ENCODE results near the gene SH2D3A. TPM values are rescaled to one million over a fixed set of nuclear protein-coding genes. Genes with fewer than 3 reads are reported as not detected.

SH2D3A gene
- polyA plus RNA-seq, 1 donor (not counting 4 experiments of a cell fraction or from before 2014, with no cell fraction given): 24.9 TPM

DNA sequence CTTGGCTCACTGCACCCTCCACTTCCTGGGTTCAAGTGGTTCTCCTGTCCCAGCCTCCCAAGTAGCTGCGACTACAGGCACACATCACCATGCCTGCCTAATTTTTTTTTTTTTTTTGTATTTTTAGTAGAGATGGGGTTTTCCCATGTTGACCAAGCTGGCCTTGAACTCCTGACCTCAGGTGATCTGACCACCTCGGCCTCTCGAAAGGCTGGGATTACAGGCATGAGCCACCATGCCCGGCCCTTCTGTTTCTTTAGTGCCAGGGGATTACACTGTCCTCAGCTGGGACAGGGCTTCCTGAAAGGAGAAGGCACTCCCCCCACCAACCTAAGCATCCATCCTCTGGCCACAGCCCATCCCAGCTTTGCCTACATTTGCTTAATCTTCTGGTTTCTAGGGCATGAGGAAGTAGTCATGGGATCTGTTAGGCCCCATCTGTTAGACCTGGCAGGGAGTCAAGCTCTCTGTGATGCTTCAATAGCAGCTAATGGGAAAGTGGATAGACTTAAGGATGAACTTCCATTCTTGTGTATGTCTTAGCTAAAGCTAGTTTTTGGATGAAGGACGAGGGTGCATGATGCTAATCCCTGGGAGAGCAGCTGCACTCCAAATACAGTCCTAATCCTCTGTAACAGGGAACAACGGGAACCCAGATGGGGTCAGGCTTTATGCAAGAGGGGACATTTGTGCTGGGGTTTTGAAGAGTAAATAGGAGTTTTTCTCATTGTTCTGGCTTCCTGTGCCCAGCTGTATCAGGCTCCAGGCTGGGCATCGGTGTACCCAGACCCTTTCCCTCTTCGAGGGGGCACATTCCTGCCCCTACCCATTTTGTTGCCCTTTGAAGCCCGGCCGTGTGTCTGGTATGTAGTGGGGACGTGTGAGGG, 7.8 kb upstream of the SH2D3A start:
- TF ChIP-seq, protein P1, sequence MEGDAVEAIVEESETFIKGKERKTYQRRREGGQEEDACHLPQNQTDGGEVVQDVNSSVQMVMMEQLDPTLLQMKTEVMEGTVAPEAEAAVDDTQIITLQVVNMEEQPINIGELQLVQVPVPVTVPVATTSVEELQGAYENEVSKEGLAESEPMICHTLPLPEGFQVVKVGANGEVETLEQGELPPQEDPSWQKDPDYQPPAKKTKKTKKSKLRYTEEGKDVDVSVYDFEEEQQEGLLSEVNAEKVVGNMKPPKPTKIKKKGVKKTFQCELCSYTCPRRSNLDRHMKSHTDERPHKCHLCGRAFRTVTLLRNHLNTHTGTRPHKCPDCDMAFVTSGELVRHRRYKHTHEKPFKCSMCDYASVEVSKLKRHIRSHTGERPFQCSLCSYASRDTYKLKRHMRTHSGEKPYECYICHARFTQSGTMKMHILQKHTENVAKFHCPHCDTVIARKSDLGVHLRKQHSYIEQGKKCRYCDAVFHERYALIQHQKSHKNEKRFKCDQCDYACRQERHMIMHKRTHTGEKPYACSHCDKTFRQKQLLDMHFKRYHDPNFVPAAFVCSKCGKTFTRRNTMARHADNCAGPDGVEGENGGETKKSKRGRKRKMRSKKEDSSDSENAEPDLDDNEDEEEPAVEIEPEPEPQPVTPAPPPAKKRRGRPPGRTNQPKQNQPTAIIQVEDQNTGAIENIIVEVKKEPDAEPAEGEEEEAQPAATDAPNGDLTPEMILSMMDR (optimal IDR thresholded peaks at IDR 0.05 in 1 of 3, IDR thresholded peaks at IDR 0.05 in 1 of 3, conservative IDR thresholded peaks at IDR 0.05 in 1 of 3; ENCODE audit: extremely low read depth in 1 of 3, insufficient read depth in 2 of 3, low read length in 3 of 3): no peak
- TF ChIP-seq EZH2 (IDR thresholded peaks at IDR 0.05; ENCODE audit: low read length): no peak
- no peak for FAIRE-seq

DNA sequence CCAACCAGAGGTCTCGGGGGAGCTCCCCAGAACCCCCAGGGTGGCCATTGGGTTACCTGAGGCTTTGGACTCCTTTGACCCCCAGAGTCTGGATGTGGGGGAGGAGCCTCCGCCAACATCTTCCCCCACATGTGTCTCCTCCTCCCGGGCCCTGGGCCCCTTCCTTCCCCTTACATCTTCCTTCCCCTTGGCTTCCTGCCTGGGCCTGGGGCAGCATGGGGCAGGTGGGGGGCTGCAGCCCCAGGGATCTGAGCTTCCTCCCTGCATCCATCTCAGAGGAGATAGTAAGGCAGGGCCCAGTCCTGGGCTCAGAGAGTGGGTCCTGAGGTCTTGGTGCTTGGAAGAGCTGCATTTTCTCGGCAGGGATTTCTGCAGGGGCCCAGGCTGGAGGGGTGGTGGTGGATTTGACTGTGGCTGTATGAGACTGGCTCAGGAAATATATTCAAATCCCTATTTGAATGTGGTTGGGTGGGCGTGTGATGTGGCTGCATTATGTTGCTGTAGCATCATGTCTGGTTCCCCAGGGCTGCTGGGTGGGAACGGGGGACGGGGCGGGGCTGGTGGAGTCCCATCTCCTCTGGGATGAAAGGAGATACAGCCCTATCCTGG, 6.2 kb upstream of the SH2D3A start:
- H3K4me2 ChIP-seq (ENCODE audit: control insufficient read depth, extremely low read depth, insufficient read depth, low read depth, low read length): no peak overlapping the region
- no peak overlapping the region for H3K4me3 ChIP-seq (ENCODE audit: control insufficient read depth in 2 of 3, extremely low read depth in 1 of 3, insufficient read depth in 2 of 3, low read depth in 1 of 3, low read length in 3 of 3)
- dilution Hi-C loops (cut with MboI; ENCODE audit: extremely low pct_ligation_motif_present, low sequenced_read_pairs): no loop called here
- H3K9ac ChIP-seq (ENCODE audit: control insufficient read depth, extremely low read depth, insufficient read depth, low read length): no peak overlapping the region
- no peaks in the 10 kb centered on the region for H3K9me1 ChIP-seq (ENCODE audit: control insufficient read depth, extremely low read depth, insufficient read depth, low read length)
- H3K36me3 ChIP-seq (ENCODE audit: control insufficient read depth in 2 of 2, extremely low read depth in 1 of 2, insufficient read depth in 2 of 2, low read length in 2 of 2): no peaks in the 10 kb centered on the region
- no peaks in the 10 kb centered on the region for H3K9me3 ChIP-seq (ENCODE audit: control insufficient read depth, low read depth, low read length)
- DNase-seq (ENCODE audit: low read depth, low spot score) (no peak), FAIRE-seq (no peak)
- H2AFZ ChIP-seq (ENCODE audit: control insufficient read depth, low read length): no peak overlapping the region
- no peak for TF ChIP-seq EZH2 (IDR thresholded peaks at IDR 0.05; ENCODE audit: low read length)
- no peaks in the 10 kb centered on the region for H3K79me2 ChIP-seq (ENCODE audit: control insufficient read depth, insufficient read depth, low read length)
- H3K4me1 ChIP-seq (ENCODE audit: control insufficient read depth, extremely low read depth, insufficient read depth, low read length): no peaks in the 10 kb centered on the region
- H3K27ac ChIP-seq (ENCODE audit: control insufficient read depth, insufficient read depth, low read length): no peak overlapping the region
- H4K20me1 ChIP-seq (ENCODE audit: control insufficient read depth, extremely low read depth, insufficient read depth, low read length): no peaks in the 10 kb centered on the region
- H3K27me3 ChIP-seq (ENCODE audit: control insufficient read depth, extremely low read depth, insufficient read depth, low read length): no peaks in the 10 kb centered on the region

More for the DNA sequence above, 7.8 kb upstream of the SH2D3A start:
- Histone ChIP-seq H3K9me3 (ENCODE audit: control insufficient read depth, low read depth, low read length) (no peaks in the 10 kb centered on the region), H2AFZ (ENCODE audit: control insufficient read depth, low read length) (no peak overlapping the region), H3K4me1 (ENCODE audit: control insufficient read depth, extremely low read depth, insufficient read depth, low read length) (no peaks in the 10 kb centered on the region), H3K9me1 (ENCODE audit: control insufficient read depth, extremely low read depth, insufficient read depth, low read length) (no peaks in the 10 kb centered on the region), H3K4me3 (ENCODE audit: control insufficient read depth in 2 of 3, extremely low read depth in 1 of 3, insufficient read depth in 2 of 3, low read depth in 1 of 3, low read length in 3 of 3) (no peak overlapping the region), H4K20me1 (ENCODE audit: control insufficient read depth, extremely low read depth, insufficient read depth, low read length) (no peaks in the 10 kb centered on the region), H3K79me2 (ENCODE audit: control insufficient read depth, insufficient read depth, low read length) (no peaks in the 10 kb centered on the region), H3K4me2 (ENCODE audit: control insufficient read depth, extremely low read depth, insufficient read depth, low read depth, low read length) (no peak overlapping the region), H3K9ac (ENCODE audit: control insufficient read depth, extremely low read depth, insufficient read depth, low read length) (no peak overlapping the region), H3K27me3 (ENCODE audit: control insufficient read depth, extremely low read depth, insufficient read depth, low read length) (no peaks in the 10 kb centered on the region), H3K27ac (ENCODE audit: control insufficient read depth, insufficient read depth, low read length) (no peak overlapping the region), H3K36me3 (ENCODE audit: control insufficient read depth in 2 of 2, extremely low read depth in 1 of 2, insufficient read depth in 2 of 2, low read length in 2 of 2) (no peaks in the 10 kb centered on the region)
- no peak for DNase-seq (ENCODE audit: low read depth, low spot score)
- dilution Hi-C loops (cut with MboI; ENCODE audit: extremely low pct_ligation_motif_present, low sequenced_read_pairs): no loop called here
